Nephron progenitor cell (in vitro differentiated cells): ENCODE data around the gene SPEM3.

Source experiments
- DNase-seq: peaks from one replicate; pipeline ENCODE4 v3.0.0; 2021
- H3K27ac Mint-ChIP-seq: 2 replicates; pipeline ENCODE4 v1.8.0; 2021; ENCODE audit warnings: mild to moderate bottlenecking, moderate library complexity, mixed read lengths
- H3K27me3 Mint-ChIP-seq: 2 replicates; pipeline ENCODE4 v1.8.0; 2021; ENCODE audit warnings: mild to moderate bottlenecking, low read depth, mixed read lengths; ENCODE audit not compliant: poor library complexity
- H3K36me3 Mint-ChIP-seq: 2 replicates; pipeline ENCODE4 v1.8.0; 2021; ENCODE audit warnings: low read depth, mixed read lengths
- H3K4me1 Mint-ChIP-seq: 2 replicates; pipeline ENCODE4 v1.8.0; 2021; ENCODE audit warnings: mixed read lengths
- H3K4me3 Mint-ChIP-seq: 2 replicates; pipeline ENCODE4 v1.8.0; 2021; ENCODE audit warnings: mild to moderate bottlenecking, moderate library complexity, mixed read lengths
- H3K9me3 Mint-ChIP-seq: 2 replicates; pipeline ENCODE4 v1.8.0; 2021; ENCODE audit warnings: mild to moderate bottlenecking, moderate library complexity, mixed read lengths
- CTCF ChIP-seq: fragments of 200-600 bp; sonication (generic); IDR thresholded peaks from 2 replicates; pipeline ENCODE4 v1.5.0; 2021; ENCODE audit warnings: antibody characterized with exemption

Gene SPEM3

GRCh38 chr17:7423679-7424078 lies 5.0 kb upstream of the SPEM3 start:
- Mint-ChIP-seq H3K27me3 (peaks cover 7% of the 10 kb centered on the region), H3K27ac (no peak overlapping the region), H3K9me3 (no peaks in the 10 kb centered on the region), H3K4me3 (no peak overlapping the region), H3K4me1 (peaks cover 40% of the 10 kb centered on the region), H3K36me3 (no peaks in the 10 kb centered on the region)
- no peak for DNase-seq
- TF ChIP-seq CTCF, result no peak

- Mint-ChIP-seq H3K9me3 (no peaks in the 10 kb centered on the region), H3K27ac (no peak within 1 kb of the TSS), H3K36me3 (no peaks in the 10 kb centered on the region), H3K4me3 (no peak within 1 kb of the TSS), H3K4me1 (peaks cover 24% of the 10 kb centered on the region), H3K27me3 (peaks cover 7% of the 10 kb centered on the region)
- no peak for DNase-seq
- TF ChIP-seq CTCF, result no peak
Measured at GRCh38 chr17:7425316-7425715, 3.3 kb upstream of the SPEM3 start, which contains the start of gene SPEM2. Gene SPEM2 (plus strand): TSS chr17:7425616. CDS start chr17:7425689, 73 bp downstream.

- DNase-seq, result no peak
- Mint-ChIP-seq H3K36me3 (no peaks in the 10 kb centered on the region), H3K27me3 (peaks cover 7% of the 10 kb centered on the region), H3K4me3 (no peak overlapping the region), H3K4me1 (peaks cover 19% of the 10 kb centered on the region), H3K27ac (no peak overlapping the region), H3K9me3 (no peaks in the 10 kb centered on the region)
- TF ChIP-seq CTCF, result no peak
Measured at GRCh38 chr17:7425756-7426155, 2.9 kb upstream of the SPEM3 start.

GRCh38 chr17:7426203-7426863 lies 2.3 kb upstream of the SPEM3 start:
- TF ChIP-seq CTCF, result no peak
- no peak for DNase-seq
- peaks cover 7% of the 10 kb centered on the region for H3K27me3 Mint-ChIP-seq
- no peaks in the 10 kb centered on the region for H3K36me3 Mint-ChIP-seq
- peaks cover 13% of the 10 kb centered on the region for H3K4me1 Mint-ChIP-seq
- H3K27ac Mint-ChIP-seq, result no peak overlapping the region
- no peak overlapping the region for H3K4me3 Mint-ChIP-seq
- H3K9me3 Mint-ChIP-seq, result no peaks in the 10 kb centered on the region

- Mint-ChIP-seq H3K27me3 (peaks cover 9% of the 10 kb centered on the region), H3K4me3 (no peak overlapping the region), H3K36me3 (no peaks in the 10 kb centered on the region), H3K9me3 (no peaks in the 10 kb centered on the region), H3K27ac (no peak overlapping the region), H3K4me1 (peaks cover 7% of the 10 kb centered on the region)
- DNase-seq, result no peak
- no peak for TF ChIP-seq CTCF
Measured at GRCh38 chr17:7426896-7427489, 1.7 kb upstream of the SPEM3 start.

- no peak for DNase-seq
- H3K9me3 Mint-ChIP-seq, result no peaks in the 10 kb centered on the region
- peaks cover 10% of the 10 kb centered on the region for H3K27me3 Mint-ChIP-seq
- H3K4me3 Mint-ChIP-seq, result no peak overlapping the region
- H3K4me1 Mint-ChIP-seq, result peaks cover 6% of the 10 kb centered on the region
- no peaks in the 10 kb centered on the region for H3K36me3 Mint-ChIP-seq
- no peak overlapping the region for H3K27ac Mint-ChIP-seq
- TF ChIP-seq CTCF, result no peak
Measured at GRCh38 chr17:7427549-7427948, 1.1 kb upstream of the SPEM3 start.
